HepG2 (cell line): ENCODE data around the gene GPC6. TPM values are rescaled to one million over a fixed set of nuclear protein-coding genes. Genes with fewer than 3 reads are reported as not detected.

Experiments
- ARNT ChIP-seq: fragments of 450-650 bp; IDR thresholded peaks from 2 replicates; pipeline ENCODE4 v1.6.1; 2017
- ATF6 ChIP-seq: sonication (generic); formaldehyde crosslinking; conservative IDR thresholded peaks from 2 replicates; pipeline ENCODE4 v1.4.0; 2020; ENCODE audit warnings: missing genetic modification reagents
- BHLHE40 ChIP-seq: IDR thresholded peaks from 2 replicates; pipeline ENCODE4 v1.6.1; 2011; ENCODE audit warnings: low read length, improper control_type of control experiment
- GTF3A ChIP-seq: sonication (generic); formaldehyde crosslinking; conservative IDR thresholded peaks from 2 replicates; pipeline ENCODE4 v1.4.0; 2020; ENCODE audit warnings: mild to moderate bottlenecking, missing genetic modification reagents
- KDM5B ChIP-seq: sonication (generic); formaldehyde crosslinking; IDR thresholded peaks from 2 replicates; pipeline ENCODE4 v1.4.0; 2020; ENCODE audit warnings: missing genetic modification reagents, mild to moderate bottlenecking, borderline replicate concordance
- KDM6A ChIP-seq: IDR thresholded peaks from 2 replicates; pipeline ENCODE4 v1.6.1; 2016; ENCODE audit warnings: low read depth
- SMYD3 ChIP-seq: sonication (generic); formaldehyde crosslinking; IDR thresholded peaks from 2 replicates; pipeline ENCODE4 v1.8.1; 2023; ENCODE audit warnings: mild to moderate bottlenecking, missing genetic modification reagents
- TBX2 ChIP-seq: sonication (generic); formaldehyde crosslinking; IDR thresholded peaks from 2 replicates; pipeline ENCODE4 v1.5.0; 2020; ENCODE audit warnings: missing genetic modification reagents, mild to moderate bottlenecking, borderline replicate concordance
- TFDP1 ChIP-seq: IDR thresholded peaks from 2 replicates; pipeline ENCODE4 v1.6.1; 2016; ENCODE audit warnings: missing compliant biosample characterization, missing genetic modification reagents, borderline replicate concordance
- ZNF232 ChIP-seq: sonication (generic); formaldehyde crosslinking; IDR thresholded peaks from 2 replicates; pipeline ENCODE4 v1.4.0; 2020; ENCODE audit warnings: missing genetic modification reagents, borderline replicate concordance
- ZNF264 ChIP-seq: sonication (generic); formaldehyde crosslinking; IDR thresholded peaks from 2 replicates; pipeline ENCODE4 v1.4.0; 2020; ENCODE audit warnings: missing genetic modification reagents
- ZNF274 ChIP-seq: sonication (generic); formaldehyde crosslinking; IDR thresholded peaks from 2 replicates; pipeline ENCODE4 v1.5.1; 2020; ENCODE audit warnings: mild to moderate bottlenecking, missing genetic modification reagents
- ZNF407 ChIP-seq: sonication (generic); formaldehyde crosslinking; IDR thresholded peaks from one replicate; pipeline ENCODE4 v1.5.1; 2020; ENCODE audit warnings: mild to moderate bottlenecking, missing genetic modification reagents; ENCODE audit errors: not compliant biosample characterization
- ZNF468 ChIP-seq: sonication (generic); formaldehyde crosslinking; IDR thresholded peaks from 2 replicates; pipeline ENCODE4 v1.8.0; 2022; ENCODE audit warnings: mild to moderate bottlenecking, moderate library complexity, missing genetic modification reagents
- ZNF572 ChIP-seq: sonication (generic); formaldehyde crosslinking; IDR thresholded peaks from 2 replicates; pipeline ENCODE4 v1.5.1; 2020; ENCODE audit warnings: mild to moderate bottlenecking, missing genetic modification reagents
- ZNF75D ChIP-seq: sonication (generic); formaldehyde crosslinking; IDR thresholded peaks from 2 replicates; pipeline ENCODE4 v1.8.1; 2023; ENCODE audit warnings: missing genetic modification reagents, mild to moderate bottlenecking, borderline replicate concordance
- polyA plus RNA-seq, 8 experiments: library from polyadenylated mRNA; depleted of rRNA in 3 of 8; stranded (reverse) in 7 of 8; unstranded in 1 of 8; fragments of >200 nt; fragmentation: Illumina TruSeq in 4 of 8; extraction: Trizol in 4 of 8; gene quantifications; 2 replicates each; pipeline versions ENCODE4 v1.2.1 to v1.2.3, GENCODE V29; 2011 to 2016; ENCODE audit warnings: low read depth in 4 of 8, missing spikeins in 1 of 8, mixed read lengths in 1 of 8; ENCODE audit not compliant: insufficient read depth in 1 of 8
- total RNA-seq, 5 experiments: library from RNA; depleted of rRNA; stranded (reverse); fragments of >200 nt; fragmentation: Illumina TruSeq; extraction: Trizol; gene quantifications; 2 replicates each; pipeline ENCODE4 v1.2.3, GENCODE V29; 2016; ENCODE audit warnings: low read depth in 1 of 5

The GPC6 gene
- total and polyA plus RNA-seq, 2 of the 13 experiments (the other 11 are each of a cell fraction or from before 2014, with no cell fraction given): 24.5 to 33.9 TPM

GRCh38 chr13:93963266-93964145 lies 736.9 kb downstream of the GPC6 start (continued):
- TF ChIP-seq ZNF572 (CRISPR knock-in tag) (no peak), ZNF264 (CRISPR knock-in tag) (no peak), ZNF407 (CRISPR knock-in tag) (no peak), ZNF75D (CRISPR knock-in tag) (no peak), TBX2 (CRISPR knock-in tag) (peak; percentile 80), KDM6A (0 out of 2 replicates have a peak, but pooled peaks have one; percentile 40), GTF3A (CRISPR knock-in tag) (no peak), ZNF232 (no peak), BHLHE40 (no peak), KDM5B (CRISPR knock-in tag) (no peak), ATF6 (CRISPR knock-in tag) (no peak), TFDP1 (CRISPR knock-in tag) (no peak), ZNF274 (CRISPR knock-in tag) (no peak), ARNT (no peak), SMYD3 (CRISPR knock-in tag) (no peak), ZNF468 (CRISPR knock-in tag) (no peak)
